ENCODE data around the gene CYTH3. TPM values are rescaled to one million over a fixed set of nuclear protein-coding genes. Genes with fewer than 3 reads are reported as not detected.

The CYTH3 gene
- total and polyA plus RNA-seq, 2 of the 8 experiments (the other 6 are each of a cell fraction or from before 2014, with no cell fraction given): 10.3 to 11.9 TPM

- H3K23me2 ChIP-seq (ENCODE audit: low read depth, low read length): no peaks in the 10 kb centered on the region
- CTCF ChIA-PET (ENCODE audit: partially characterized antibody): interaction anchor here (1.6 to 5.3 kb wide), 3 partner anchors 152 to 162 kb away, joined by 3 to 45 read pairs (median 4); no protein-coding TSS in a partner anchor
- no peak overlapping the region for H3K56ac ChIP-seq (replicated peaks; ENCODE audit: insufficient read length, low read depth, low read length)
- DNase-seq (ENCODE audit: low read depth in 1 of 2, low spot score in 2 of 2) (no peak), FAIRE-seq (no peak)
- H3K79me2 ChIP-seq (ENCODE audit: control insufficient read depth in 1 of 2, insufficient read depth in 2 of 2, low read length in 2 of 2): no peaks in the 10 kb centered on the region
- H3K18ac ChIP-seq (ENCODE audit: extremely low read depth, low read length): no peak overlapping the region
- no peak overlapping the region for H2AK5ac ChIP-seq (ENCODE audit: low read depth, low read length)
- no peak overlapping the region for H3K23ac ChIP-seq (ENCODE audit: insufficient read length)
- H2BK12ac ChIP-seq (ENCODE audit: low read depth, low read length): no peak overlapping the region
- no peak overlapping the region for H3K27ac ChIP-seq (ENCODE audit: low read depth, low read length)
- POLR2A ChIA-PET (ENCODE audit: partially characterized antibody): no interaction called here
- H3K14ac ChIP-seq (ENCODE audit: insufficient read length): no peak overlapping the region
- peaks cover 0 to 21% (median 14%) of the 10 kb centered on the region in 4 experiments; a peak in 5 of 7 replicates for H3K4me1 ChIP-seq (replicated peaks in 1 of 4; ENCODE audit: control insufficient read depth in 3 of 4, insufficient read depth in 4 of 4, low read length in 3 of 4)
- 0 out of 2 replicates have a peak overlapping the region, but pooled peaks have one; percentile 60 for H4K8ac ChIP-seq (ENCODE audit: extremely low read depth, insufficient read depth, low read length)
- H3K27me3 ChIP-seq (replicated peaks in 1 of 4; ENCODE audit: control insufficient read depth in 3 of 4, extremely low read depth in 1 of 4, insufficient read depth in 3 of 4, low read length in 3 of 4): no peaks in the 10 kb centered on the region
- no peak overlapping the region for H2BK20ac ChIP-seq (ENCODE audit: low read length)
- 90% methylated on average over 22 of the region's 22 CpGs; no CpG with 5 or more reads in 1 of the 2 experiments for WGBS, 2 experiments (ENCODE audit: extremely low coverage in 1 of 2, insufficient coverage in 1 of 2, insufficient read length in 1 of 2, insufficient replicate concordance in 2 of 2, low coverage in 1 of 2, low lambda C conversion rate in 2 of 2, missing lambda C conversion rate in 1 of 2)
- H3K9me3 ChIP-seq (ENCODE audit: insufficient read depth in 2 of 2, low read depth in 1 of 2, low read length in 1 of 2): no peaks in the 10 kb centered on the region
- H3K9ac ChIP-seq (replicated peaks in 1 of 4; ENCODE audit: extremely low read depth in 1 of 4, low read depth in 3 of 4, low read length in 3 of 4): no peak overlapping the region
- H3K4me2 ChIP-seq (ENCODE audit: insufficient read depth in 1 of 2, low read depth in 2 of 2, low read length in 2 of 2): no peak overlapping the region
- no peak overlapping the region for H2BK15ac ChIP-seq (ENCODE audit: low read length)
- H4K91ac ChIP-seq (replicated peaks; ENCODE audit: insufficient read length, low read length): no peak overlapping the region
- H3K79me1 ChIP-seq (ENCODE audit: low read depth, low read length): no peaks in the 10 kb centered on the region
- H4K5ac ChIP-seq (ENCODE audit: insufficient read length, low read depth, low read length): no peak overlapping the region
- peaks cover 0 to 6% (median 0%) of the 10 kb centered on the region in 4 experiments; a peak in 1 of 8 replicates for H3K36me3 ChIP-seq (ENCODE audit: control insufficient read depth in 2 of 4, insufficient read depth in 4 of 4, low read length in 3 of 4)
- no peak overlapping the region for H2BK120ac ChIP-seq (replicated peaks; ENCODE audit: low read depth, low read length)
- no peak overlapping the region for H2BK5ac ChIP-seq (ENCODE audit: low read depth, low read length)
- no peak overlapping the region for H3K4ac ChIP-seq (replicated peaks; ENCODE audit: insufficient read length, low read depth, low read length)
- no peak overlapping the region for H2AFZ ChIP-seq (ENCODE audit: low read length)
- peaks cover 0 to 2% of the 10 kb centered on the region in 2 experiments for H4K20me1 ChIP-seq (replicated peaks in 1 of 2; ENCODE audit: control insufficient read depth in 1 of 2, insufficient read depth in 2 of 2, low read length in 2 of 2)
- H3K4me3 ChIP-seq (ENCODE audit: extremely low read depth in 1 of 4, insufficient read depth in 2 of 4, low read depth in 3 of 4, low read length in 4 of 4): no peak overlapping the region
These were observed 104.6 kb downstream of the CYTH3 start for GRCh38 chr7:6167587-6168476.

All from H1 (cell line).